Nephron progenitor cell (in vitro differentiated cells): Measurements from ENCODE around the gene LYSET.
"Not testable (repeated sequence)": the region's sequence is repeated elsewhere in the genome, so short reads cannot be mapped to it uniquely, and the experiment has no call there.

Experiments
- DNase-seq: peaks from one replicate; pipeline ENCODE4 v3.0.0; 2021
- H3K27ac Mint-ChIP-seq: 2 replicates; pipeline ENCODE4 v1.8.0; 2021; ENCODE audit warnings: mild to moderate bottlenecking, moderate library complexity, mixed read lengths
- H3K27me3 Mint-ChIP-seq: 2 replicates; pipeline ENCODE4 v1.8.0; 2021; ENCODE audit warnings: mild to moderate bottlenecking, low read depth, mixed read lengths; ENCODE audit not compliant: poor library complexity
- H3K36me3 Mint-ChIP-seq: 2 replicates; pipeline ENCODE4 v1.8.0; 2021; ENCODE audit warnings: low read depth, mixed read lengths
- H3K4me1 Mint-ChIP-seq: 2 replicates; pipeline ENCODE4 v1.8.0; 2021; ENCODE audit warnings: mixed read lengths
- H3K4me3 Mint-ChIP-seq: 2 replicates; pipeline ENCODE4 v1.8.0; 2021; ENCODE audit warnings: mild to moderate bottlenecking, moderate library complexity, mixed read lengths
- H3K9me3 Mint-ChIP-seq: 2 replicates; pipeline ENCODE4 v1.8.0; 2021; ENCODE audit warnings: mild to moderate bottlenecking, moderate library complexity, mixed read lengths
- CTCF ChIP-seq: fragments of 200-600 bp; sonication (generic); IDR thresholded peaks from 2 replicates; pipeline ENCODE4 v1.5.0; 2021; ENCODE audit warnings: antibody characterized with exemption

LYSET gene

DNA sequence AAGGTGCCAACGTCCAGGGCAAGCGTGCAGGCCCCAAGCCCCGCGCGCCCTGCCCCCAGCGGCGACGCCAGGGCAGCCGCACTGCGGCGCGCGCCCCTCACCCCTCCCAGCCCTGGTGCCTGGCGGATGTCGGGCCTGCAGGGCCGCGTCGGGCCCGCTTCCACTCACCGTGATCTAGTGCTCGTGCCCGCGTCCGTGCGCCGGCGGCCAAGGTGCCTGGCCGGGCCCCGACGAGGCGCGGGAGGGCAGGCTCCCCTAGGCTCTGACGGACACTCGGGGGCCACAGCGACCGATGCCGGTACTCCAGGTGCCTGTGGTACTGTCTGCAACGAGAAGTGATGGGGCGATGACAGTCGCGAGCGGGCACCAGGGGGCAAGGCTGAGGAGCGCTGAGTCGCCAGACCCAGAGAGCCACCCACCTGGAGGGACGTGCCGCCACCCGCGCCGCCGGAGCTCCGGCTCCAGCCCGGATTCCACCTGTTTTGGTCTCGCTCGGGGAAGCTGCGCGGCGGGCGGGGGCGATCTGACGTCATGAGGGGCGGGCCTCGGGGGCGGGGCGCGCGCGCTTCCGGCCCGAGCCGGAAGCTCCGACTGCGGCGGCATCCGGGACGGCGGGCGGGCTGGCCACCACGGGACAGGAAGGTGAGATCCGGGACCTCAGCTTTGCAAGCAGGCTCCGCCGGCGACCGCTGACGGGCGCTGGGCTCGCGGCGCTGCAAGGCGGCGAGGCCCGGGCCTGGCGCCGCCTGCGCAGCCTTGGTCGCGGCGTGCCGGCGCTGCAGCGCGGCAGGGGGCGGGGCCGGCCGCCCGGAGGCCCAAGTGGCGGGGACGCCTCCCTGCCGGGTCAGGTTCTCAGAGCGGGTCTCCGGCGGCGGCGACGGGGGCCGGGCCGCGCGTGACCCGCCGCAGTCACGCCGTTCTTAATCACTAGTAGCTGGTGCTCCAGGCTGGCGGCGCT lies at the start of gene LYSET, which contains the start of gene MOAP1:
Gene LYSET (plus strand): TSS at position 927 of the 958 bp plus-strand sequence. CDS start 89 bp downstream, outside the sequence.
Gene MOAP1 (minus strand): TSS at position 507 of the 958 bp plus-strand sequence. CDS start 655 bp downstream, outside the sequence.
- DNase-seq, result peak; percentile 88
- Mint-ChIP-seq H3K9me3 (no peaks in the 10 kb centered on the region), H3K4me3 (peak within 1 kb of the TSS; percentile 98), H3K4me1 (peaks cover 21% of the 10 kb centered on the region), H3K27me3 (peaks cover 6% of the 10 kb centered on the region), H3K36me3 (no peaks in the 10 kb centered on the region), H3K27ac (peak within 1 kb of the TSS; percentile 99)
- peak; percentile 10 for TF ChIP-seq CTCF

DNA sequence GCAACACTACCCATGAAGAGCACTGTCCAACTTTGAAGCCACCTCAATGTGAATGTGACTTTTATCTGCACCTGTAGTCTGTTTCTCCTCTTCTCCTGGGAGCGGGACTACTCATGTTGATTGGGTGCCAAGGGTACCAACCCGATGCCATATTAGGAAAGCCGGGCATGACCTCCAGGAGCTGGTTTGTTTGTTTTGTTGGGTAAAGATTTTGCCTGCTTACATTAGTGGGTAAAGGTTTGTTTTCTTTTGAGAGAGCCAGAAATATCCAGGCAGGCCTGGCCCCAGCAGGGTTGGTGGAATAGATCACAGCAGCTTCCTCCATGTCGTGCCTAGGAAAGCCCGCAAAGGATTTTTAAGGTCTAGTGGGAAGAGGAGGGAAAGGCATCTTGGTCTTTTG lies 49.7 kb upstream of the LYSET start:
- peaks cover 5% of the 10 kb centered on the region for H3K4me1 Mint-ChIP-seq

GRCh38 chr14:93136009-93136408 lies 49.1 kb upstream of the LYSET start:
- Mint-ChIP-seq H3K27me3 (peaks cover 9% of the 10 kb centered on the region), H3K36me3 (no peaks in the 10 kb centered on the region), H3K27ac (no peak overlapping the region), H3K4me3 (no peak overlapping the region), H3K4me1 (peaks cover 10% of the 10 kb centered on the region), H3K9me3 (no peaks in the 10 kb centered on the region)
- no peak for DNase-seq
- TF ChIP-seq CTCF, result no peak

More for the DNA sequence above, 49.7 kb upstream of the LYSET start:
- no peaks in the 10 kb centered on the region for H3K36me3 Mint-ChIP-seq
- no peak overlapping the region for H3K4me3 Mint-ChIP-seq
- H3K27ac Mint-ChIP-seq, result no peak overlapping the region
- H3K27me3 Mint-ChIP-seq, result peaks cover 9% of the 10 kb centered on the region
- no peak for TF ChIP-seq CTCF
- no peaks in the 10 kb centered on the region for H3K9me3 Mint-ChIP-seq
- DNase-seq, result no peak

DNA sequence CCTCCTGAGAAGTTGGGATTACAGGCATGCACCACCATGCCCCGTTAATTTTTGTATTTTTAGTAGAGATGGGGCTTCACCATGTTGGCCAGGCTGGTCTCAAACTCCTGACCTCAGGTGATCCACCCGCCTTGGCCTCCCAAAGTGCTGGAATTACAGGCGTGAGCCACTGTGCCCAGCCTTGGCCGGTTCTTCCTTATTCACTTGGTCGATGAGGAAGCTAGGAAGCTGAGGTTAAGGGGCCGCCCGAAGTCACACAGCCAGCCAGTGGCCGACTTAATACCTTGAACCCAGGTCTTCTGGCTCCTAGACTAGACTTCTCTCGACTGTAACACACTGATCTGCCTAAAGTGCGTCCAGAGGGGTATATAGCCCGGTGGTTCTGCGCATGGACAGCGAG lies 48.6 kb upstream of the LYSET start:
- peaks cover 13% of the 10 kb centered on the region for H3K4me1 Mint-ChIP-seq
- not testable (repeated sequence) for H3K27ac Mint-ChIP-seq, H3K4me3 Mint-ChIP-seq, H3K9me3 Mint-ChIP-seq, DNase-seq, H3K27me3 Mint-ChIP-seq, H3K36me3 Mint-ChIP-seq

DNA sequence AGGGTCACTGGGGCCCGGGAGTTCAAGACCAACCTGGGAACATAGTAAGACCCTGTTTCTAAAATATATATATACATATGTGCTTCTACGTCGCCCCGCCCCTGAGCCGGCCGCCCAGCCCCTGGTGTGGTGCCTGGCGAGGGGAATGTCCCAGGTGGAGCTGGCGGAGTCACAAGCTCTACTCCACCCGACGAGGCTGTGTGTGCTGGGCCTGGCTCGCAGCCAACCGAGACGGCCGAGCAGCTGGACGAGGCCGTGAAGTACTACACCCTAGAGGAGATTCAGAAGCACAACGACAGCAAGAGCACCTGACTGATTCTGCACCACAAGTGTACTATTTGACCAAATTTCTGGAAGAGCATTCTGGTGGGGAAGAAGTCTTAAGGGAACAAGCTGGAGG lies 47.3 kb upstream of the LYSET start:
- TF ChIP-seq CTCF, result no peak
- Mint-ChIP-seq H3K9me3 (no peaks in the 10 kb centered on the region), H3K4me1 (peaks cover 13% of the 10 kb centered on the region), H3K4me3 (no peak overlapping the region), H3K36me3 (no peaks in the 10 kb centered on the region), H3K27ac (no peak overlapping the region), H3K27me3 (peaks cover 4% of the 10 kb centered on the region)
- DNase-seq, result no peak

GRCh38 chr14:93142854-93143652 lies 42.1 kb upstream of the LYSET start:
- Mint-ChIP-seq H3K36me3 (no peaks in the 10 kb centered on the region), H3K9me3 (no peaks in the 10 kb centered on the region), H3K27ac (no peak overlapping the region), H3K4me1 (peaks cover 19% of the 10 kb centered on the region), H3K4me3 (no peak overlapping the region), H3K27me3 (peaks cover 14% of the 10 kb centered on the region)
- no peak for DNase-seq
- TF ChIP-seq CTCF, result no peak
